Measurements from ENCODE around the gene MSN. TPM values are rescaled to one million over a fixed set of nuclear protein-coding genes. Genes with fewer than 3 reads are reported as not detected.

The MSN gene
- total and polyA plus RNA-seq, 7 donors, result 31.4 to 133 (median 75.2) TPM

- 55 to 57% (median 56%) methylated on average over 5 to 6 of the region's 6 CpGs for WGBS, 3 donors
- no peaks in the 10 kb centered on the region for H3K9me3 ChIP-seq
- peaks cover 46% of the 10 kb centered on the region for H3K4me1 ChIP-seq
- TF ChIP-seq, protein P1, sequence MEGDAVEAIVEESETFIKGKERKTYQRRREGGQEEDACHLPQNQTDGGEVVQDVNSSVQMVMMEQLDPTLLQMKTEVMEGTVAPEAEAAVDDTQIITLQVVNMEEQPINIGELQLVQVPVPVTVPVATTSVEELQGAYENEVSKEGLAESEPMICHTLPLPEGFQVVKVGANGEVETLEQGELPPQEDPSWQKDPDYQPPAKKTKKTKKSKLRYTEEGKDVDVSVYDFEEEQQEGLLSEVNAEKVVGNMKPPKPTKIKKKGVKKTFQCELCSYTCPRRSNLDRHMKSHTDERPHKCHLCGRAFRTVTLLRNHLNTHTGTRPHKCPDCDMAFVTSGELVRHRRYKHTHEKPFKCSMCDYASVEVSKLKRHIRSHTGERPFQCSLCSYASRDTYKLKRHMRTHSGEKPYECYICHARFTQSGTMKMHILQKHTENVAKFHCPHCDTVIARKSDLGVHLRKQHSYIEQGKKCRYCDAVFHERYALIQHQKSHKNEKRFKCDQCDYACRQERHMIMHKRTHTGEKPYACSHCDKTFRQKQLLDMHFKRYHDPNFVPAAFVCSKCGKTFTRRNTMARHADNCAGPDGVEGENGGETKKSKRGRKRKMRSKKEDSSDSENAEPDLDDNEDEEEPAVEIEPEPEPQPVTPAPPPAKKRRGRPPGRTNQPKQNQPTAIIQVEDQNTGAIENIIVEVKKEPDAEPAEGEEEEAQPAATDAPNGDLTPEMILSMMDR (IDR thresholded peaks at IDR 0.05), result no peak
- H3K4me3 ChIP-seq, result no peak overlapping the region
- intact Hi-C loops (cut with DNase I), result no loop called here
- ATAC-seq (peak in 2 of 4 donors; percentile 25 to 43), DNase-seq (peak in 1 of 2 donors; percentile 37)
- no peaks in the 10 kb centered on the region for H3K27me3 ChIP-seq (ENCODE audit: insufficient read depth in 3 of 3, low read length in 2 of 3)
- peaks cover 0 to 5% of the 10 kb centered on the region in 2 donors for H3K36me3 ChIP-seq (ENCODE audit: insufficient read depth in 1 of 2, low read depth in 1 of 2)
- H3K27ac ChIP-seq, result peak overlapping the region; percentile 55
Observed at GRCh38 chrX:65697915-65698796, 30.7 kb downstream of the MSN start.

DNA sequence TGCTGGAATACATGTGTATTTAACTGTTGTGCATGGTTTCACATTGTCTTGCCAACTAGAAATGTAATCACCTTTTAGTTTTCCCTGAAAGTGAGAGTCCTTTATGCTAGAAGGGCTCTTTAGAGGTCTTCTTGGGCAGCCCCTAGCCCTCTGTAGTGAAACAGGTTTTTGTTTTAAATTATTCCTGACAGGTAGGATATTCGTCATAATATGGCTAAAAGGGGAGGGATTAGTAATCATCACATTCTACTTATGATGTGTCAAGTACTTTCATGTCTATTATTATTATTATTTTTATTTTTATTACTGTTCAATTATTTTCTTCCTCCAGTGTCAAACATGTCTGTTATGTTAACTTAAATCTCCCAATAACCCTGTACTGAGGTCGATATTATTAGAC lies 35.5 kb downstream of the MSN start:
- WGBS, 3 donors, result 59 to 75% (median 65%) methylated on average over 2 of the region's 2 CpGs
- Histone ChIP-seq H3K4me3 (no peak overlapping the region), H3K27me3 (ENCODE audit: insufficient read depth in 3 of 3, low read length in 2 of 3) (no peaks in the 10 kb centered on the region), H3K27ac (no peak overlapping the region), H3K4me1 (peaks cover 26% of the 10 kb centered on the region), H3K36me3 (ENCODE audit: insufficient read depth in 1 of 2, low read depth in 1 of 2) (peaks cover 0 to 5% of the 10 kb centered on the region in 2 donors), H3K9me3 (no peaks in the 10 kb centered on the region)
- no peak for ATAC-seq
- TF ChIP-seq, protein P1 (IDR thresholded peaks at IDR 0.05), result no peak
- DNase-seq, result no peak
- intact Hi-C loops (cut with DNase I), result loop anchor here in 1 of 2 donors (5.0 to 10.0 kb wide), 2 partner anchors 36 to 108 kb away; partner anchors contain the start of gene MSN

DNA sequence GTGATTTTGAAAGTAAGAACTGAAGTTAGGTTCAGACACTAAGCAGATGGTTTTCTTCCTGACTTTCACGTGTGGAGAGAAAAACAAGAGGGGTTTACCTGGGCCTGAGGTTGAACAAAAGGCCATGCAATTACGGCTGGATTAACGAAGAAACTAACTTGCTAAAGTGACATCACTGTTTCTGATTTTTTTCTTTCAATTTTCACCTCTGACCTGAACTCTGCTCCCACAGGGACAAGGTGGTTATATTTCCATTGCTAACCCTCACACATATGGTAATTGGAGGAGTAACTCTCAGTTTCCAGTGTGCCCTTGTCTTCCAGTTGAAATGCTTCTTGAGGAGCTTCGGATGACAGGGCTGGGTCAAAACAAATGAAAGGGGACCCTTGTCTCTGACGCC lies 38.0 kb downstream of the MSN start:
- Histone ChIP-seq H3K9me3 (no peaks in the 10 kb centered on the region), H3K36me3 (ENCODE audit: insufficient read depth in 1 of 2, low read depth in 1 of 2) (peaks cover 0 to 5% of the 10 kb centered on the region in 2 donors), H3K4me3 (no peak overlapping the region), H3K27me3 (ENCODE audit: insufficient read depth in 3 of 3, low read length in 2 of 3) (no peaks in the 10 kb centered on the region), H3K27ac (peak overlapping the region; percentile 59), H3K4me1 (peaks cover 14% of the 10 kb centered on the region)
- 63 to 72% (median 66%) methylated on average over 5 of the region's 5 CpGs for WGBS, 3 donors
- TF ChIP-seq, protein P1 (IDR thresholded peaks at IDR 0.05), result no peak
- ATAC-seq (no peak), DNase-seq (no peak)
- intact Hi-C loops (cut with DNase I), result loop anchor here in 1 of 2 donors (10.0 kb wide), 1 partner anchor 111 kb away; no protein-coding TSS in a partner anchor

- intact Hi-C loops (cut with DNase I), result loop anchor here in 1 of 2 donors (10.0 kb wide), 1 partner anchor 111 kb away; no protein-coding TSS in a partner anchor
- TF ChIP-seq, protein P1 (IDR thresholded peaks at IDR 0.05), result no peak
- peak; percentile 73 to 89 (median 78) for ATAC-seq
Observed at GRCh38 chrX:65706041-65706828, 38.8 kb downstream of the MSN start.

More at GRCh38 chrX:65706041-65706828, 38.8 kb downstream of the MSN start:
- Histone ChIP-seq H3K4me1 (peaks cover 6% of the 10 kb centered on the region), H3K9me3 (no peaks in the 10 kb centered on the region), H3K36me3 (ENCODE audit: insufficient read depth in 1 of 2, low read depth in 1 of 2) (peaks cover 0 to 5% of the 10 kb centered on the region in 2 donors), H3K27me3 (ENCODE audit: insufficient read depth in 3 of 3, low read length in 2 of 3) (no peaks in the 10 kb centered on the region), H3K27ac (peak overlapping the region; percentile 59), H3K4me3 (no peak overlapping the region)
- DNase-seq, result peak; percentile 54 to 66
- WGBS, 3 donors, result 22 to 57% (median 41%) methylated on average over 4 to 5 of the region's 5 CpGs
